Activated naive CD8-positive, alpha-beta T cell (primary cell): Measurements from ENCODE around the gene KRTAP7-1.

Experiments
- H3K27ac Mint-ChIP-seq: one replicate; pipeline ENCODE4 v1.8.0; 2021; ENCODE audit warnings: mixed read lengths
- H3K27me3 Mint-ChIP-seq: one replicate; pipeline ENCODE4 v1.8.0; 2021; ENCODE audit warnings: mixed read lengths
- H3K36me3 Mint-ChIP-seq: one replicate; pipeline ENCODE4 v1.8.0; 2021; ENCODE audit warnings: mixed read lengths
- H3K4me1 Mint-ChIP-seq: one replicate; pipeline ENCODE4 v1.8.0; 2021; ENCODE audit warnings: low read depth, mixed read lengths
- H3K4me3 Mint-ChIP-seq: one replicate; pipeline ENCODE4 v1.8.0; 2021; ENCODE audit warnings: mild to moderate bottlenecking, mixed read lengths
- H3K9me3 Mint-ChIP-seq: one replicate; pipeline ENCODE4 v1.8.0; 2021; ENCODE audit warnings: low read depth, mixed read lengths

Gene KRTAP7-1

GRCh38 chr21:30829659-30830058, at the start of gene KRTAP7-1:
Gene KRTAP7-1 (minus strand): TSS chr21:30829759. CDS start chr21:30829698, 61 bp downstream.
- Mint-ChIP-seq H3K4me3 (no peak within 1 kb of the TSS), H3K36me3 (no peaks in the 10 kb centered on the region), H3K4me1 (no peaks in the 10 kb centered on the region), H3K27ac (no peak within 1 kb of the TSS), H3K27me3 (peaks cover 7% of the 10 kb centered on the region), H3K9me3 (no peaks in the 10 kb centered on the region)

GRCh38 chr21:30874526-30874925, 45.0 kb upstream of the KRTAP7-1 start:
- Mint-ChIP-seq H3K27ac (no peak overlapping the region), H3K4me1 (no peaks in the 10 kb centered on the region), H3K27me3 (peaks cover 9% of the 10 kb centered on the region), H3K9me3 (no peaks in the 10 kb centered on the region), H3K4me3 (no peak overlapping the region), H3K36me3 (no peaks in the 10 kb centered on the region)

GRCh38 chr21:30847627-30848500, 18.3 kb upstream of the KRTAP7-1 start:
- Mint-ChIP-seq H3K4me3 (no peak overlapping the region), H3K4me1 (no peaks in the 10 kb centered on the region), H3K9me3 (peaks cover 4% of the 10 kb centered on the region), H3K27me3 (peaks cover 9% of the 10 kb centered on the region), H3K27ac (no peak overlapping the region), H3K36me3 (no peaks in the 10 kb centered on the region)

GRCh38 chr21:30842990-30843389, 13.4 kb upstream of the KRTAP7-1 start:
- Mint-ChIP-seq H3K27me3 (peaks cover 8% of the 10 kb centered on the region), H3K4me3 (no peak overlapping the region), H3K4me1 (no peaks in the 10 kb centered on the region), H3K27ac (no peak overlapping the region), H3K36me3 (no peaks in the 10 kb centered on the region), H3K9me3 (no peaks in the 10 kb centered on the region)

- Mint-ChIP-seq H3K9me3 (no peaks in the 10 kb centered on the region), H3K36me3 (no peaks in the 10 kb centered on the region), H3K4me1 (no peaks in the 10 kb centered on the region), H3K27me3 (peaks cover 14% of the 10 kb centered on the region), H3K27ac (no peak overlapping the region), H3K4me3 (no peak overlapping the region)
These were observed 9.7 kb upstream of the KRTAP7-1 start for GRCh38 chr21:30839304-30839703.

- Mint-ChIP-seq H3K9me3 (no peaks in the 10 kb centered on the region), H3K27ac (no peak overlapping the region), H3K4me1 (no peaks in the 10 kb centered on the region), H3K4me3 (no peak overlapping the region), H3K36me3 (no peaks in the 10 kb centered on the region), H3K27me3 (peaks cover 17% of the 10 kb centered on the region)
These were observed 9.0 kb upstream of the KRTAP7-1 start for GRCh38 chr21:30838536-30838935.

GRCh38 chr21:30831194-30831765, 1.7 kb upstream of the KRTAP7-1 start:
- Mint-ChIP-seq H3K4me1 (no peaks in the 10 kb centered on the region), H3K36me3 (no peaks in the 10 kb centered on the region), H3K27me3 (peaks cover 7% of the 10 kb centered on the region), H3K27ac (no peak overlapping the region), H3K4me3 (no peak overlapping the region), H3K9me3 (no peaks in the 10 kb centered on the region)

- Mint-ChIP-seq H3K27ac (no peak overlapping the region), H3K27me3 (peaks cover 7% of the 10 kb centered on the region), H3K4me3 (no peak overlapping the region), H3K36me3 (no peaks in the 10 kb centered on the region), H3K9me3 (no peaks in the 10 kb centered on the region), H3K4me1 (peaks cover 6% of the 10 kb centered on the region)
These were observed 10.5 kb downstream of the KRTAP7-1 start for GRCh38 chr21:30818837-30819610.

- H3K27me3 Mint-ChIP-seq = peaks cover 7% of the 10 kb centered on the region
- no peak within 1 kb of the TSS for H3K4me3 Mint-ChIP-seq
- H3K4me1 Mint-ChIP-seq = peaks cover under 1% of the 10 kb centered on the region
- no peak within 1 kb of the TSS for H3K27ac Mint-ChIP-seq
- H3K36me3 Mint-ChIP-seq = no peaks in the 10 kb centered on the region
- H3K9me3 Mint-ChIP-seq = no peaks in the 10 kb centered on the region
These were observed 16.4 kb downstream of the KRTAP7-1 start, which contains the start of gene KRTAP8-1 for GRCh38 chr21:30813174-30813573. Gene KRTAP8-1 (minus strand): TSS chr21:30813274. CDS start chr21:30813220, 54 bp downstream.

- H3K36me3 Mint-ChIP-seq = no peaks in the 10 kb centered on the region
- H3K4me3 Mint-ChIP-seq = no peak overlapping the region
- no peaks in the 10 kb centered on the region for H3K9me3 Mint-ChIP-seq
- H3K4me1 Mint-ChIP-seq = no peaks in the 10 kb centered on the region
- no peaks in the 10 kb centered on the region for H3K27me3 Mint-ChIP-seq
- no peak overlapping the region for H3K27ac Mint-ChIP-seq
These were observed 29.0 kb downstream of the KRTAP7-1 start for GRCh38 chr21:30800605-30801004.

- no peaks in the 10 kb centered on the region for H3K4me1 Mint-ChIP-seq
- no peak overlapping the region for H3K4me3 Mint-ChIP-seq
- peaks cover 6% of the 10 kb centered on the region for H3K27me3 Mint-ChIP-seq
- H3K27ac Mint-ChIP-seq = no peak overlapping the region
- H3K9me3 Mint-ChIP-seq = no peaks in the 10 kb centered on the region
- H3K36me3 Mint-ChIP-seq = no peaks in the 10 kb centered on the region
These were observed 35.8 kb downstream of the KRTAP7-1 start for GRCh38 chr21:30793581-30794314.

- Mint-ChIP-seq H3K4me3 (no peak overlapping the region), H3K27ac (no peak overlapping the region), H3K4me1 (no peaks in the 10 kb centered on the region), H3K36me3 (no peaks in the 10 kb centered on the region), H3K27me3 (peaks cover 10% of the 10 kb centered on the region), H3K9me3 (no peaks in the 10 kb centered on the region)
These were observed 50.3 kb downstream of the KRTAP7-1 start for GRCh38 chr21:30779249-30779648.
